HG02870 (cell line): Measurements from ENCODE around the gene CAMSAP3.

Experiments
- ATAC-seq: cut with Tn5 transposase; IDR thresholded peaks from one replicate; pipeline ENCODE4 v1.9.1; 2021; ENCODE audit warnings: mild to moderate bottlenecking, moderate library complexity; ENCODE audit not compliant: unreplicated experiment

Gene CAMSAP3

GRCh38 chr19:7646426-7646700 is 50.7 kb downstream of the CAMSAP3 start:
- no peak for ATAC-seq

- ATAC-seq = no peak
These were observed 51.5 kb downstream of the CAMSAP3 start for GRCh38 chr19:7647156-7647555.

- no peak for ATAC-seq
These were observed 52.8 kb downstream of the CAMSAP3 start for GRCh38 chr19:7648265-7649014.

GRCh38 chr19:7650148-7650547 is 54.5 kb downstream of the CAMSAP3 start:
- no peak for ATAC-seq

GRCh38 chr19:7652061-7652641 is 56.5 kb downstream of the CAMSAP3 start:
- ATAC-seq = no peak

GRCh38 chr19:7654401-7654800 is 58.7 kb downstream of the CAMSAP3 start:
- ATAC-seq = no peak

- no peak for ATAC-seq
These were observed 59.9 kb downstream of the CAMSAP3 start for GRCh38 chr19:7655581-7655980.

- no peak for ATAC-seq
These were observed 61.6 kb downstream of the CAMSAP3 start for GRCh38 chr19:7657131-7657751.

- ATAC-seq = no peak
These were observed 62.6 kb downstream of the CAMSAP3 start for GRCh38 chr19:7658219-7658686.

GRCh38 chr19:7661744-7662538 is 66.3 kb downstream of the CAMSAP3 start:
- ATAC-seq = no peak

GRCh38 chr19:7662657-7663056 is 67.0 kb downstream of the CAMSAP3 start:
- ATAC-seq = no peak

GRCh38 chr19:7663706-7664105 is 68.0 kb downstream of the CAMSAP3 start:
- no peak for ATAC-seq

GRCh38 chr19:7665076-7665475 is 69.4 kb downstream of the CAMSAP3 start:
- no peak for ATAC-seq
